GM19372 (cell line): ENCODE measurements around the gene CYREN.

Experiments used
- ATAC-seq: cut with Tn5 transposase; IDR thresholded peaks from one replicate; pipeline ENCODE4 v1.9.1; 2021; ENCODE audit warnings: mild to moderate bottlenecking, low read depth, moderate library complexity; ENCODE audit not compliant: unreplicated experiment

CYREN gene

GRCh38 chr7:135197906-135198655 is 27.6 kb upstream of the CYREN start:
- ATAC-seq: no peak

- no peak for ATAC-seq
These were observed 26.8 kb upstream of the CYREN start for GRCh38 chr7:135197343-135197742.

DNA sequence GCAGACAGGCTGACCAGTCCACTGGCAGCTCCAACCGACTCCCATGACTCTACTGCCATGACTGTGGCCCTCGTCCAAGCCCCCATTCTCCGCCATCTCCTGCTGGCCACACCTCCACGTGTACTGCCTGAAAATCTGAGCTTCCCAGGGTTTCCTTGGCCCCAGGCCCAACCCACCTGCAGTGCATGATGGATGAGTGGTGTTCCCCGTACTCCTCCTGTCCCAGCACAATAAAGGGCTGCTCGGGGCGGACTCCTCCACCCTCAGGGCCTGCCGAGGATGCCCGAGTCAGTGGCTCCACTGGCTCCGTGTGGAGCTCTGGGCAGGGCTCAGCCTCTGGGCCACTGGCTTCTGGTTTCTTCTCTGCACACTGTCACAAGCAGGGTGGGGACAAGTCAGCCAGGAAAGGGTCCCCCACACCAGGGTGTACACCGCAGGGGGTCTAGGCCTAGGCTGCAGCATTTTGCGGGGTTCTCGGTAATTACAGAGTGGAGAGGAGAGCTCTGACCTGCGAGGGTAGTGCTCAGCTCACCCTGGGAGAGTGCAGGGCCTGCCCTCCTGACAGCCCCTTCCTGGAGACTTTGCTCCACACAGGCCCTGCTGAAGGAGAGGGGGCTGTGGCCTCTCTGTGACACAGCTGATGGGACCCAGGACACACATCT is 25.6 kb upstream of the CYREN start:
- no peak for ATAC-seq

DNA sequence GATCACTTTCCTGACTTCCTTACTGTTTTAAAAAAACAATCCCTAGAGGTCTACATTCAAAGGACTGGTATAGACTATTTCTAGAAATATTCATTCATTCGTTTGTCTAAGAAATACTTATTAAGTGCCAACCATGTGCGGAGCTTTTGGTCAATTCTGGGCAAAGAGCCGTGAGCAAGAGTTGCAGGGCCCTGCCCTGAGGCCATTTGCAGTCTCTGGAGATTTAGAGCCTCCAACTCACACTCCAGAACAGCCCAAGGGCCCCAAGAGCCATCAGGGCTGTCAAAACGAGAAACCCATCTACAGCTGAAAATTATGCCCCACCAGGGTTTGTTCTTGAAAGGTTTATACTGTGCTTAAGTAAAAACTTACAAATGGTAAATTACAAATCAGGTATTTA is 24.6 kb upstream of the CYREN start:
- ATAC-seq: no peak

DNA sequence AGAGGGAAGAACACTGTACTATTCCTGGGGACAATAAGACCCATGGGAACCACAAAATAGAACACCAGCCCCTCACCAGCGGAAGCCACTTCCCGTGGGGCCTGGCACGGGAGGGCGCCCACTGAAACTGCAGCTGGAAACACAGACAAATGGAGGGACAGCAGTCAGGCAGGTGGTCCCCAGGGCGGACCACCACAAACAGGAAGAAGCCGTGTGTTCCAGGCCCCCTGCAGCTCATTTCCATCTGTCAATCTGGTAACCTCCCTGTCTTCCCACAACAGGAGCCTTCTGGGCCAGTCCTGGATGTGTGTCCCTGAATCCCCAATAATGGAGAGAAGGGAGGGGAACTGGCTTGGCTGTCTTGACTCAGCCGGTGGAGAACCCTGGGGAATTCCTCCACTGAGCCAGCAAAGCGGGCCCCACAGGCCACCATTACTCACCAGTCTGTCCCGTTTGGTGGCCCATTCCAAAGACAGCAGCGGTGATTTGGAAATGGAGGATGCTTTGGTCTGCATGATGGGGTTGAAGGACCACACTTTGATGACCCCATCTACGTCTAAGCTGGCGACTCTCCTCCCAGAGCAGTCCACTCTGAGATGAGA is 24.1 kb upstream of the CYREN start:
- no peak for ATAC-seq

DNA sequence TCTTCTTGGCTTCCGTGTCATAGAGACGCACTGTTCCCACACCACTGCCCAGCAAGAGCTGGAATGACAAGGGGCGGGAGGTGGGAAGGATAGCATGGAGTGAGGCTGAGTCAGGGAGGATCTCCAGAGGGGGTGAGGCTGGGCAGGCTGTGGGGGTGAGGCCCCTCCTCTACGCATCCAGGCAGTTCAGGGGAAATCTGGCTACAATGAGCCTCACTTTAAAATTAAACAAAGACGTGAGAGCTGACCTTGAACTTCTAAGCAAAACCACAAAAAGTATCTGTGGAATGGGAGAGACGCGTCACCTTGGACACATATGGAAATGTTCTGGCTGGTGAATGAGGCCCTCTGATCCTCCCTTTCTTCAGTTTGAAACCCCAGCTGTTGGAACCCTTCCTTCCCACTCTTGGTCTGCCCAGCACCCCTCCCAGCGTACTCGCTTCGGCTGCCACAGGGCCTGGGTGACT is 23.1 kb upstream of the CYREN start:
- ATAC-seq: no peak

- no peak for ATAC-seq
These were observed 22.5 kb upstream of the CYREN start for GRCh38 chr7:135192914-135193536.

DNA sequence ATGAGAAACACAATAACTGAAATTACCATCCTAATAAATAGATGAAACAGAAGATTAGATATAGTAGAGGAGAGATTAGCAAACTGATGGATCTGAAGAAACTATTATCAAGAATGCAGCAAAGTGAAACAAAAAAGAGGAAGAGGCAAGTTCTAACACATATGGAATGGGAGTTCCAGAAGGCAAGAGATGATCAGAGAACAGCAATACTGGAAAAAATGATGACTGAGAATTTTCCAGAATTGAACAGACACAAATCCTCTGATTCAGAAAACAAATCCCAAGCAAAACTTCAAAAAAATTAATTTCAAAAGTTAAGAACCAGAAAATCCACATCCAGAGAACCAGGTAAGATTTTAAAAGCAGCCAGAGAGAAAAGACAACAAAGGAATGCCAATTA is 20.2 kb upstream of the CYREN start:
- ATAC-seq: no peak

- no peak for ATAC-seq
These were observed 19.5 kb upstream of the CYREN start for GRCh38 chr7:135189961-135190360.

DNA sequence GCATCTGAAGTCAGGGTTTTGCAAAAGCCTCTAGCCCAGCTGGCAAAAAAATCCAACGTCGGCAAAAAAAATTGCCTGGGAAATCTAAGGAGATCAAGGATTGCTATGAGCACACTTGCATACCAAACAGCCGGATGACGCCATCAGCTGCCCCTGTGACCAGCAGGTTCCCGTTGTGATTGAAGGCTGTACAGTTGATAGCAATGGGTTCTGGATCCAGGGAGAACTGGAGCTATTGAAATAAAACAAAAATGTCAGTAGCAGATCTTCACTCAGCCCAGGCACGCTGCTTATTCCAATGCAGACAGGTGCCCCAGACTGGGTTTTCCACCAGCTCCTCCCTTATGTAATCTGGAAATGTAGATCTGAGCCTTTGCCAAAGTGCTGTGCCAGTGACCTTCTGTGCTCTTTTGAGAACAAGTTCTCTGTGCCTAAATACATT is 18.7 kb upstream of the CYREN start:
- ATAC-seq: no peak

DNA sequence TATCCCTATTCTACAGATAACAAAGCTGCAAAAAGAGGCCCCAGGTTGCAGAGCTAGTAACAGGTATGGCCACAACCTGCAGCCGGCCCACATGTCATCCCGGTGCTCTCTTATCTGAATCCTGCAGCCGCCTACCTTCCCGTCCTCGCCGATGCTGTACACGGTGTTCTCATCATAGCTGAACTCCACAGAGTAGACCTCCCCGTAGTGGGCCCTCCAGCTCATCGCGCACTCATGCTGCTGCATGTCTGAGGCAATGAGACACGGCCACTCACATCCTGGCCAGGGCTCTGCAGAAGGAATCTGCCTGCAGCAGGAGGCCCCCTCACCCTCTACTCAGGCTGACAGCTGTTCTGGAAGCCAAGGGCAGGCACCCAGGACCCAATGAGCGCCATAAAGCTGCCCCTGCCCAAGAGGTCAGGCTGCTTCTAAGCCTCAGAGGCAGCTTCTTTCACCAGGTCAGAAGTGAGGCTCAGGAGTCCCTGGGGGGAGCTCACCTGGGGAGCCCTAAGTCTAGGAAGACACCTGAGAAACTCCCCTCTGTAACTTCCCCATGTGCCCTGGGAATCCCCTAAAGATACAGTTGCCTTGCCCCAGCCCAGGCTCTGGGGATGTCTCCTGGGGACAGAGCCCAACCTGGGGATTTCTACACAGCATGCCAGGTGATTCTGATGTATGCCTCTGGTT is 17.9 kb upstream of the CYREN start:
- ATAC-seq: no peak

GRCh38 chr7:135186841-135187253 is 16.3 kb upstream of the CYREN start:
- ATAC-seq: no peak

DNA sequence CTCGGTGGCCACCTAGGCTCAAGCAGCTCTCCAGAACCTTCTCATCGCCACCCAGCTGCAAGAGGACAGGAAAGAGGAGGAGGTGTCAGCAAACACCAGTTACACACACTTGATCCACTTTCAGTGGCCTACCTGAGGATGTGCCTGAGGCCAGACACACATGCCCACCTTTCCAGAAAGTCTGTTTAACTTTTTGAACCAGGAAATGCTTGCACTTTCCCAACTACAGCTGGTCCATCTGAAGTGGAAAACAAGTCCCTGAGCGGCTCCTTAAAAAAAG is 15.7 kb upstream of the CYREN start:
- ATAC-seq: no peak

DNA sequence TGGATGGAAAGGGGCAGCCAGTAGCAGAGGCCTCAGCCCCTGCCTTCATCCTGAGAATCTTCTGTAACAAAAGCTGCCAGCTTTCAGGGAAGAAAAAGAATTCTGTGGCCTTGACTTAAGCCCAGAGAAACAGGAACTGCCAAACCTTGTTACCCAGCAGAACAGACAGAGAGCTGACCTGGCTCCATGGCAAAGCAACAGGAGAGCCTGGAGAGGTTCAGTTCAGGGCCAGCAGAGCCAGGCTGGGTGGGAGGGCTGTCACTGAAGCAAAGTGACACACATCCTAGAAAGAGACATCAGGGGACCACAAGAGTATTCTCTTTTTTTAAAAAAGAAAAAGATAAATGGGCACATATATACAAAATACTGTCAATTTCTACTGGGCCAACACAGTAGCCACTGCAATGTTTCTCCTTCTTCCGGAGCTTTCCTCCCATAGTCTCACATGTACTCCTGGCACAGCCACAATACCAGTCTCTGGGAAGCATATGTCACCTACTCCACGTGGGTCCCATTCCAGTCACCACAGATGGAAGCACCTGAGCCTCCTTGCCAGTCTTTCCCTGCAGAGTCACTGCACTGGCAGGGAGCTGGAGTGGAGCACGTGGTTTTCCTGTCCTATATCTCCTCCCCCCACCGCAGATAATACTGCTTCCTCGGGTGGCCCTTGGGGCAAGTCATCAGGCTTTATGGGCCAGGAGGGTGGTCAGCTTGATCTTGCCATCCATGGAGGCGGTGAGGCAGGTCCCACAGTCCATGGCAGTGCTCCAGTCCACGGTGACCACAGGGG is 15.2 kb upstream of the CYREN start:
- no peak for ATAC-seq

GRCh38 chr7:135184254-135184841 is 13.8 kb upstream of the CYREN start:
- ATAC-seq: no peak

- ATAC-seq: no peak
These were observed 13.0 kb upstream of the CYREN start for GRCh38 chr7:135183478-135183877.

- ATAC-seq: no peak
These were observed 11.6 kb upstream of the CYREN start for GRCh38 chr7:135181929-135182678.

DNA sequence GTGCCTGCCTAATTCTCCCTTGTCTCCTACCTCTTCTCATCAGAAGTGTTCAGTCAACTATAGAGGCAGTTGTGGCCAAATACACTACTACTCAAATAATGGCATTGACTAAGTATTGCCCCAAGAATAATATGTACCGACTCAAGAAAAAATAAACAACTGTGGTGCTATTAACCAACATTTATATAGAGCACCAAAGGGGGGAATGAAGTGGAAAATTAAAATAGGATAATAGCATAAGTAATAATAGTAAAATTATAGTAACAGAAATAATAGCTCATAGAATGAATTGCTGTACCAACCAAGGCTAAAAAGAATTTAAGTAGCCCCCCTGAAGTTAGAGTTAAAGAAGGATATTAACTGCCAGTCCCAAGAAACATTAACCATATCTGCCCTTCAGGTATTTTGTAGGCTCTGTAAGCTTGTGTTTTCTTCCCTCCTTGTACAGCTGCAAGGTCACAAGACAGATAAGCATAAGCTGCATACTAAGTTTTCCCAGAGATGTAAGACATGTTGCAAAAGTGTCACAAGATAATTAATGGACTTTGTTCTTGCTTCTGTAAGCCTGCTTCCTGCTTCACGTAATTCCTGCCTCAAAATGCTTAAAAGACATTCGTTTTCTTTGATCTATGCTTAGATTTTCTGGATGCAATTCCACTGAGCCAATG is 10.9 kb upstream of the CYREN start:
- ATAC-seq: no peak

DNA sequence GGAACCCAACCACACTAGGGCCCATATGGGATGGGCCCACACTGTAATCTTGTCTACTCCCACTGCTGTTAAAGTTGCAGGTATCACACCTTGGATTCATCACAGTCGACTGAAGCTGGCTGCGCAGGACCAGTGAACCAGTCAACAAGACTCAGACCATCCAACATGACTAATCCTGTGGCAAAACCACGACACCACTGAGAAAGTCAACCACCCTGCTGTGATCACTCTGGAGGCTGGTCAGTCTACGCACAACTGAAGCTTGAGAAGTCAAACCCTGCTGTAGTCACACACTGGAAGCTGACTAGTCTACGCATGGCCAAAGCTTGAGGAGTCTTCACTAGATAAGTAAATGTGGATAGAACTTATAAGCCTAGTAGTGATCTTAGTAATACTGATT is 9.6 kb upstream of the CYREN start:
- no peak for ATAC-seq
